Ascending aorta (tissue), 2 donors: Measurements from ENCODE around the gene ACOXL. TPM values are rescaled to one million over a fixed set of nuclear protein-coding genes. Genes with fewer than 3 reads are reported as not detected.

Source experiments
- DNase-seq, 2 donors: peaks; one replicate each; pipeline ENCODE4 v3.0.0-alpha.2; 2019; ENCODE audit warnings: low spot score in 2 of 2
- H3K27ac ChIP-seq, 2 donors: fragments of 200-600 bp; sonication (generic); one replicate each; pipeline ENCODE4 v1.5.1; 2016 to 2017; ENCODE audit warnings: mild to moderate bottlenecking in 1 of 2
- H3K27me3 ChIP-seq: fragments of 200-600 bp; sonication (generic); one replicate; pipeline ENCODE4 v1.5.1; 2017
- H3K36me3 ChIP-seq, 2 donors: fragments of 200-600 bp; sonication (generic); one replicate each; pipeline ENCODE4 v1.5.1; 2016
- H3K4me1 ChIP-seq, 2 donors: fragments of 200-600 bp; sonication (generic); one replicate each; pipeline ENCODE4 v1.5.1; 2016 to 2017; ENCODE audit warnings: mild to moderate bottlenecking in 1 of 2
- H3K4me3 ChIP-seq, 2 donors: fragments of 200-600 bp; sonication (generic); one replicate each; pipeline ENCODE4 v1.5.1; 2016 to 2017; ENCODE audit warnings: mild to moderate bottlenecking in 1 of 2
- H3K9me3 ChIP-seq, 2 donors: fragments of 200-600 bp; sonication (generic); one replicate each; pipeline ENCODE4 v1.5.1; 2016
- intact Hi-C: fragments of 100-400 bp; cut with DNase I; formaldehyde crosslinking; loops from one replicate; pipeline ENCODE4 v1.15.1; 2023
- total RNA-seq: library from RNA; depleted of rRNA; stranded (reverse); fragments of >200 nt; gene quantifications from one replicate; pipeline ENCODE4 v1.1.0, GENCODE V29; 2016
- TF ChIP-seq, protein P1 (sequence below), 3 experiments: fragments of 200-600 bp in 2 of 3; fragments of 450-650 bp in 1 of 3; sonication (generic) in 2 of 3; IDR thresholded peaks; one replicate each; pipeline ENCODE4 v1.5.1; 2016 to 2019; ENCODE audit warnings: antibody characterized with exemption in 3 of 3, mild to moderate bottlenecking in 1 of 3, moderate library complexity in 1 of 3

The ACOXL gene
- total RNA-seq, 1 donor from 2014 or later = not detected

GRCh38 chr2:110802208-110802932 is 70.0 kb downstream of the ACOXL start:
- TF ChIP-seq, protein P1, sequence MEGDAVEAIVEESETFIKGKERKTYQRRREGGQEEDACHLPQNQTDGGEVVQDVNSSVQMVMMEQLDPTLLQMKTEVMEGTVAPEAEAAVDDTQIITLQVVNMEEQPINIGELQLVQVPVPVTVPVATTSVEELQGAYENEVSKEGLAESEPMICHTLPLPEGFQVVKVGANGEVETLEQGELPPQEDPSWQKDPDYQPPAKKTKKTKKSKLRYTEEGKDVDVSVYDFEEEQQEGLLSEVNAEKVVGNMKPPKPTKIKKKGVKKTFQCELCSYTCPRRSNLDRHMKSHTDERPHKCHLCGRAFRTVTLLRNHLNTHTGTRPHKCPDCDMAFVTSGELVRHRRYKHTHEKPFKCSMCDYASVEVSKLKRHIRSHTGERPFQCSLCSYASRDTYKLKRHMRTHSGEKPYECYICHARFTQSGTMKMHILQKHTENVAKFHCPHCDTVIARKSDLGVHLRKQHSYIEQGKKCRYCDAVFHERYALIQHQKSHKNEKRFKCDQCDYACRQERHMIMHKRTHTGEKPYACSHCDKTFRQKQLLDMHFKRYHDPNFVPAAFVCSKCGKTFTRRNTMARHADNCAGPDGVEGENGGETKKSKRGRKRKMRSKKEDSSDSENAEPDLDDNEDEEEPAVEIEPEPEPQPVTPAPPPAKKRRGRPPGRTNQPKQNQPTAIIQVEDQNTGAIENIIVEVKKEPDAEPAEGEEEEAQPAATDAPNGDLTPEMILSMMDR (IDR thresholded peaks at IDR 0.05) = no peak
- no peak for DNase-seq
- Histone ChIP-seq H3K27me3 (no peaks in the 10 kb centered on the region), H3K27ac (no peak overlapping the region), H3K4me3 (no peak overlapping the region), H3K36me3 (no peaks in the 10 kb centered on the region), H3K9me3 (peaks cover 0 to 5% of the 10 kb centered on the region in 2 donors), H3K4me1 (no peaks in the 10 kb centered on the region)
- intact Hi-C loops = no loop called here

GRCh38 chr2:110804433-110804832 is 72.1 kb downstream of the ACOXL start:
- Histone ChIP-seq H3K27ac (no peak overlapping the region), H3K9me3 (peaks cover 0 to 5% of the 10 kb centered on the region in 2 donors), H3K27me3 (no peaks in the 10 kb centered on the region), H3K4me3 (no peak overlapping the region), H3K36me3 (no peaks in the 10 kb centered on the region), H3K4me1 (no peaks in the 10 kb centered on the region)
- TF ChIP-seq, protein P1 (IDR thresholded peaks at IDR 0.05) = no peak
- intact Hi-C loops = no loop called here
- no peak for DNase-seq

GRCh38 chr2:110804915-110805314 is 72.5 kb downstream of the ACOXL start:
- H3K4me1 ChIP-seq = no peaks in the 10 kb centered on the region
- no peak for DNase-seq
- no peaks in the 10 kb centered on the region for H3K36me3 ChIP-seq
- no peak overlapping the region for H3K4me3 ChIP-seq
- intact Hi-C loops = no loop called here
- no peak overlapping the region for H3K27ac ChIP-seq
- peaks cover 0 to 5% of the 10 kb centered on the region in 2 donors for H3K9me3 ChIP-seq
- TF ChIP-seq, protein P1 (IDR thresholded peaks at IDR 0.05) = no peak
- H3K27me3 ChIP-seq = no peaks in the 10 kb centered on the region

- Histone ChIP-seq H3K27me3 (no peaks in the 10 kb centered on the region), H3K36me3 (no peaks in the 10 kb centered on the region), H3K27ac (no peak overlapping the region), H3K4me3 (no peak overlapping the region), H3K9me3 (peaks cover 0 to 5% of the 10 kb centered on the region in 2 donors), H3K4me1 (no peaks in the 10 kb centered on the region)
- intact Hi-C loops = no loop called here
- no peak for DNase-seq
- TF ChIP-seq, protein P1 (IDR thresholded peaks at IDR 0.05) = no peak
Observed at GRCh38 chr2:110805894-110806452, 73.6 kb downstream of the ACOXL start.

DNA sequence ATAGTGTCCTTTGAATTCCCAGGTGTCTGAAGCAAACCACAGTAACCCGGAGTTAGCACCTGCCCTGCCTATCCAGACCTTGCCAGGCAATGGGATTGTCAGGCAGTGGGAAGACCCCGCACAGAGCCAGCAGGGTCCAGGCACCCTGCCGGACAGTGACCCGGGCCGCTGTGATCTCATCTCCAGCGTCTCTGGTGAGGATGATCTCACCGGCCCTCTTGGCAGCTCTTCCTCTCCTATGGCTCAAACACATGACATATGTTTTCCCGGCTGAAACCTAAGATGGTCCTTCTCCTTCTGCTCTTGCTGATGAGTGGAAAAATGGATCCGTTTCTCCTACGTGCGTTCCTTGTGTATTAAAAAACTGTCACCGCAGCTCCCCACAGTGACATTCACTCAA is 75.1 kb downstream of the ACOXL start:
- Histone ChIP-seq H3K4me3 (no peak overlapping the region), H3K36me3 (no peaks in the 10 kb centered on the region), H3K4me1 (no peaks in the 10 kb centered on the region), H3K9me3 (peaks cover 0 to 5% of the 10 kb centered on the region in 2 donors), H3K27ac (no peak overlapping the region), H3K27me3 (no peaks in the 10 kb centered on the region)
- TF ChIP-seq, protein P1 (IDR thresholded peaks at IDR 0.05) = no peak
- DNase-seq = no peak
- intact Hi-C loops = no loop called here
